HG03558 (cell line): ENCODE measurements around the gene RSPO3.
A peak's percentile ranks its signal among the peaks of the same experiment; 100 is the strongest.

Source experiments
- ATAC-seq: cut with Tn5 transposase; IDR thresholded peaks from one replicate; pipeline ENCODE4 v1.9.1; 2021; ENCODE audit warnings: moderate number of reproducible peaks; ENCODE audit not compliant: unreplicated experiment; ENCODE audit errors: extremely low read depth

RSPO3 gene

DNA sequence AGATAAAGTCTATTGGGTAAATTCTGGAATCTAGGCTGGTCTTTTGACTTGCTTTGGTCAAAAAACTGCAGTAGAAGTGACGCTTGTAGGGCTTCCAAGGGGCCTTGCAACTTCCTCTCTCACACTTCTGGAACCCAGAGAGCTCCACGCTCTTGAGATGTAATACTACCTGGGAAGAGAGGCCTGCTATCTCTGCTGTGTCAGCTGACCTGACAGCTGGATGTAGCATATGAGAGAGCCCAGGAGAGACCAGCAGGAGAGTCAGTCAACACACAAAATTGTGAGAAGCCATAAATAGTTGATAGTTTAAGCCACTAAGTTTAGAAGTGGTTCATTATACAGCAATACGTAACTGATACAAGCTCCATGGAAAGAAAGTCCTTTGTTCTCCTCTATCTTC is 7.8 kb upstream of the RSPO3 start:
- ATAC-seq: no peak

DNA sequence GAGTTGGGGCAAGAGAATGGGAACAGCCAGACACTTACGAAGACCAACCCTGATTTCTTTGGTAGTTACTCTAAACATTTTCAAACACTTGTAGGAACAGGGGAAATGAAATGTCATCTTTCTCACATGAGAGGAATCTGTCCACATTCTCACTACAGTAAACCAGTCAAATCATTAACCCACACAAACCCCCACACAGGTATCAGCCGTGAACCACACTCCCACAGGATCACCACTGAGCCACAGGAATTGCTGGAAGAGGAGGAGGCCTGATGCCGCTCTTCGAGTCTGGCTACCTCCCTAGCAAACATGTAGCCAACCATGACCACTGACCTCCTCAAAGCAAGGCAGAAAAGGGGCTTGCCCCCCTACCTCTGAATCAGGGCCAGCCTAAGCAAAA is 6.9 kb upstream of the RSPO3 start:
- ATAC-seq: no peak

- no peak for ATAC-seq
Observed at GRCh38 chr6:127114214-127114760, 4.2 kb upstream of the RSPO3 start.

DNA sequence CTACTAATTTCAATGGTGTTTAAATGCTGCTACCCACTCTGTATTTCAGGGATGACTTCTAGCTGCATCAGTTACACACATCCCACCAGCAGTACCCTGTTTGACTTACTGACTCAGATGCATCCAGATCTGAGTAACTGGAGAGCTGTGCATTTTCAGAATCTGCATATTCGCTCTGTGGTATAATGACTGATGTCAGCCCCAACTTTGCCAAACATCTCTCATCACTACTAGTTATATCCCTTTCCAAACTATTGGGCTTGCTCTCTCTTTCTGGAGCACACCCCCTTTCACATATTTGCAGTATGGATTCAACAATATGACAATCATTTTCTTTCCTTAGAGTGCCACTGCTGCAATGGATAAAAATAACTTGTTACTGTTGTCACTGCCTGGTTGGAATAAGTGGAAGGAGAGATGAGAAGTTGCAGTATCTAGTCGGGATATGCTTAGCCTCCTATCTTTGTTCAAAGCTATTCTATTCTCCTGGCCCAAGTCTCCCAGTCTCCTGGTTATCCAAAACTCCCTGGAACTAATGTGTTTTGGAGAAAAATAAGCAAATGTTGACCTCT is 3.3 kb upstream of the RSPO3 start:
- ATAC-seq: no peak

DNA sequence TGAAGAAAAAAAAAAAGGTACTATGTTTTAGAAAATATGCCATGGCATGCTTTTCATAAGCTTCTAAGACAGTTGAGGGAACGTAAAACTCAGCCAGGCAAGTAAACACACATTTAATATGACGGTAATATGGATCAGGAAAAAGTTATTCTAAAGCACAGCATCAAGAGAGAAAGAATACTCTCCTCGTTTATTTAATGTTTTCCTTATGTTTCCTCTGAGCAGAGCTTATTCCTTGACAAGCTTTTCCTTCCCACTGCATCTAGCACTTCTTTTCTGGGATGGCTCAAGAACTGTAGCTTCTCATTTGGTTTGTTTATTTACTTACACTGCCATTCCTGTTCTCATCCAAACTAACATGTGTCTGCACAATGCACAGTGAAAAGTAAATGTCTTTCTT is 2.7 kb upstream of the RSPO3 start:
- no peak for ATAC-seq

DNA sequence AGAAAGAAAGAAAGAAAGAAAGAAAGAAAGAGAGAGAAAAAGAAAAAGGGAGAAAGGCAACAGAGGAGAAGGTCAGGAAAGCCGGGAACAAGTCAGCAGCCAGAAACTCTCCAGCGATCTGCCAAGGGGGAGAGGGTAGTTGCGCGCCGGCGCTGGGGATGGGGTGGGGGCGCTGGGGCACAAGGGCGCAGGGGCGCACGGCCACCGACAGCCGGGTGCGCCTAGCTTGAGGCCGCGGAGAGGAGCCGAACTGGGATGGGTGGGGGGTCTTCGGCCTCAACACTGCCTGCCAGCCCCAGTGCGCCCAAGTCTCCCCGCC is 533 bp upstream of the RSPO3 start:
- ATAC-seq: no peak

DNA sequence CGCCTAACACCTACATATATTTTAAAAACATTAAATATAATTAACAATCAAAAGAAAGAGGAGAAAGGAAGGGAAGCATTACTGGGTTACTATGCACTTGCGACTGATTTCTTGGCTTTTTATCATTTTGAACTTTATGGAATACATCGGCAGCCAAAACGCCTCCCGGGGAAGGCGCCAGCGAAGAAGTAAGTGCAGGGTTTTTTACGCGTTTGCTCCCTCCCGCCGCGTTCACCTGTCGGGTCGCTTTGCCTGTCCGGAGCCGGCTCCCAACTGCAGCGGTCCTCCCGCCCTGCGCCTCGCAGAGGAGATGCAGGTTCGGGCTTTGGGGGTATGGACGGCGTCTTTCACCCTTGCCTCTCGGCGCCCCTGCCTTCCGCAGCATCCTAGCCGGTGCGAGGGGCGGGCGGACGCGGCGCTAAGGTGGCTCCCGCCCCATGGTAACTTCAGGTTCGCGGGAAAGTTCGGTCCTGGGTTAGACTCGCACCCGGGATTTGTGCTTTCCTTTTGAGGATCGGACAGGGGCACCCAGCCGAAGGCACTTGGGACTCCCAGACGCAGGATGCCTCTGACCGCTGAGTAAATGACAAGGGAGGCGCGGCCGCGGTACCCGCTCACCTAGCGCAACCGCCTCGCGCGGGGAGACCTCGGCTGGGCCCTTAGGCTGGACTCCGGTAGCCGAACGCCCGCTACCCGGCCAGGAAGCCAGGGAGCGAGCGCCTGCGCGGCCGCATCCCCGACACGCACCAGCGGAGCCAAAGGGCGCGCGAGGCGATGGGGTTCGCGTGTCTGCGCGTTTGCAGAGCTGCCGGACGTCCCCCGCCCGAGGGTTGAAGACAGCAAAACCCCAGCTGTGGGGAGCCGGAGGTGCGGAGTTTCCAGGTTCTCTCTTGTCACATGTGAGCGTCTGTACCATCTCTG is 891 bp downstream of the RSPO3 start:
- ATAC-seq: no peak

GRCh38 chr6:127120023-127120786 is 1.7 kb downstream of the RSPO3 start:
- ATAC-seq: no peak

DNA sequence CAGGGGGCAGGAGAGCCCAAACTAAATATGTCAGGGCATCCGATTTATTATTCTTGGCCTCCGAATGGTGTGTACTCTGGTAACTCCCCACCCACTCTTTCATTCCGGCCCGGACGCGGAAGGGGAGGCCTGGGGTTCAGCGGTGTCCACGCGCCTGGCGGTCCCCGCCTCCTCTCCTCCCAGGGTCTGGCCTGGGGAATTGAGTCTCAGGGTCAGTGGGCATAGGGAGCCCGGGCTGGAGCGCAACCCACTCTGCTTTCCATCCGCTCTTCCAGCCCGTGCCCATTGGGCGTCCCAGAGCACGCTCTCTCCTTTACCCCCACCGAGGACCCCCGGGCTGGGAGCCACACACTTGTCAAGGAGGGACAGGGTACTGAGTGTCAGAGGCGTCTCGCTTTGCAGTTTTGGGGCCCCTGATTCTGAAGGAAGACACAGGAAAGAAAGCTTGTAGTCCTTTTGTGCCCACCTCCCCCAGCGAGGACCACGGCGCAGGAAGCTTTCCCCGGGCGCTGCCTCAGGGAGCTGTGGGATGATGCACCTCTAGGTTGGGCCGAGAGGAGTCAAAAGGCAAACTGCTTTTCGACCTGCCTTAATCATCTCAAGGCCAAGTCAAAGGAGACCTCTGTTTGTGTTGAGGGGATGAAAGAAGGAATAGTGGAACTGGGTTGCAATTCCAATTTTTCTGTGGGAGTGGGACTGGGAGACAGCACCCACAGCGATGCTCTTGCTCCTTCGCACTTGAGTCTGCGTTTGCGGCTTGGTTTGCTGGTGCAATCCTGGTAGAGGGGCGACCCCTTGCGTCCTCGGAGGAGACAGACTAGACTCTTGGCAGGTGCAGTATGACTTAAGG is 2.5 kb downstream of the RSPO3 start:
- ATAC-seq: peak; percentile 87

DNA sequence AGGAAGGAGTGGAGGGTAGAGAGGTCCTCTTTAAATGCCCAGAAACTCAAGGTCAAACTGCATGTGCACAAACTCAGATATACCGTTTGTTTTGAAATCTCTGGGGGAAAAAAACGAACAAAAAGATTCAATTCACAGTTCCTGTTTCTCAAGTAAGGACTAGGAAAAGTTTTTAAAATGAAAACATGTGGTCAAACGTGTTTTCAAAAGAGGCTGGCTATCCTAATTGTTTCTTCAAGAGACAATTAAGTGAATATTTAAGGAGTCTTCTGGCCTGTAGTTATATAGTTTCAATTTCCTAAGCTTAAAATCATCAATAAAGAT is 3.1 kb downstream of the RSPO3 start:
- ATAC-seq: no peak

DNA sequence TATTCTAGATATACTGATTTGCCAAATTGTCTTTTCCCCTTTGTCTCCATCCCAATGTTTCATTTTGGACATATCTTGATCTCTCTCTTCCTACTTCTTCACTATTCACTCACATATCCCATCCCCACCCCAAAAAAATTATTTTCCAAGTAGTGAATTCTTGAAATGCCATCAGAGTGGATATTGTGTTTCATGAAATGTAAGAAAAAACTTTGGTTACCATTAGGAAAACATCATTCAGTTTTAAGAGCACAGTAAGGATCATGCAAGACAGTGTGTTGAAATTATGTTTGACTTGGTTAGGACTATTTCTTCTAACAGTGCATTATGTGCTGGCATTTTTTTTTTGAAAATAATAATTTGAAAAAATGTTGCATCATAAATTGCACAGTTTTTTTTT is 5.7 kb downstream of the RSPO3 start:
- ATAC-seq: no peak

DNA sequence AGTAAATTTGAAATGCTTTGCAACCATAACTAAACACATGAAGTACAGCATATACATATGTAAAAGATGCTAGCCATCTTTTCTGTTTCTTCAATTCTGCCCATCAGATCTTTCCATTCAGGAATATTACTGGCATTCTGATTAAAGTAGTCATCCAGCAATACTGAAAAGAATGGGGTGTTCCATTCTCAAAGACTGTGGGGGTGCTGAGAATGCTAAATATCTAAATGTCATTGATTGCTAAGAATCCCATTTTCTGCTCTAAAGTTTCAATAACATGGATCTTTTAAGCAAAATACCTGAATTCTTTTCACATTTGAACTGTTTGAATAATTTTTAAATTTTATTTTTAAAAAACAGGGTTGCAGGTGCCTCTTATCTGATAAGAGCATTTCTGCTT is 6.2 kb downstream of the RSPO3 start:
- ATAC-seq: no peak

GRCh38 chr6:127128066-127128465 is 9.6 kb downstream of the RSPO3 start:
- ATAC-seq: no peak

- ATAC-seq: no peak
Observed at GRCh38 chr6:127129251-127129650, 10.8 kb downstream of the RSPO3 start.

GRCh38 chr6:127131275-127131674 is 12.8 kb downstream of the RSPO3 start:
- ATAC-seq: no peak

GRCh38 chr6:127131772-127132376 is 13.4 kb downstream of the RSPO3 start:
- ATAC-seq: no peak

- no peak for ATAC-seq
Observed at GRCh38 chr6:127134136-127134535, 15.7 kb downstream of the RSPO3 start.

DNA sequence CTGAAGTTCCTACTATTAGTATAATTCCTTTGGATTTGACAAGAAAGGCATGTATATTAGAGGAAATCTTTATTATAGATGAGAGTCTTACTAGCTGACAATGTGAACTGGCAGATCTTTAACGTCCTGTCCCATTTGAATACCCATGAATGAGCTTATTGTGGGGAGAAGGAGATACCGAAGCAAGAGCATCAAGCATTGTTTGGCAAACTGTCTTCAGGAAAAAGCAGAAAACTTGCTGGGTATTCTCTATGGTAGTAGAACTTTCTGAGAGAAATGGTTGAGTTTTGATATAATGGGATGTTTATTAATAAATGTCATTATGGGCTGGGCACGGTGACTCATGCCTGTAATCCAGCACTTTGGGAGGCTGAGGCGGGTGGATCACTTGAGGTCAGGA is 18.3 kb downstream of the RSPO3 start:
- ATAC-seq: no peak

DNA sequence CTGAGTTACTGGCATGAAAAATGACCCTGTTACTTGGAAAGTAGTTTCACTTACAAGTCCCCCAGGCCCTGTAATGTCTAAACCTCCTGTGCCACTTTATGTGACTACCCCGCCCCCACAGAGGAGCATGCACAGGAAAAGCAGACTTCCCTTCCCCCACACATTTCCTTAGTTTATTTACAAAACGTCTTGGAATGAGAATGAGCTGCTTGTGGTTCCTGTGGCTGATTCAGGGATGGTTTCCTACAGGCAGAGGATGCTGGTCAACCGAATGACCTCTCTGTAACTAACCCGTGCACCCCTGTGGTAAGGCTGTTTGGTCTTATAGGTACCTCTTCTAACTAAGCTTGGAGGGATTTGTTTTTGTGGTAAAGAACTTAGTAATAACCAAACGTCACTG is 28.5 kb downstream of the RSPO3 start:
- ATAC-seq: no peak

DNA sequence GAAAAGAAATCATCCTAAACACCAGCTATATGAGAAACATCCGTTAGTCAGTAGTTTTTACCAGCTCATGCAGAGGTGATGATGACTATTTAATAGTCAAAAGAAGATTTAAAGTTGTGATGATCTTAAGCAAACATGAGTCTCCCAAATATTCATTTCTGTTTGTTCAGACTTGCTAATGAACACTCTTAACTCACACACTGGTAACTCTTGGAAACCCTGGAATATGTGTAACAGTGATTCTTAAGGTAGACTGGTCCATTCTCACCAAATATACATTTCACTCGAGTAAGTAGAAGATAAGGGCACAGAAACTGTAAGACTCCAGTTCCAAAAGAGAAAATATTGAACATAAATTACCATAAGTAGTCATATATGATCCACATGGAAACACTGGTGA is 29.1 kb downstream of the RSPO3 start:
- ATAC-seq: no peak
